GM19023 (cell line): ENCODE results near the gene GBF1.

Source experiments
- ATAC-seq: cut with Tn5 transposase; IDR thresholded peaks from one replicate; pipeline ENCODE4 v1.9.1; 2021; ENCODE audit warnings: mild to moderate bottlenecking, moderate library complexity; ENCODE audit not compliant: unreplicated experiment

GBF1 gene

DNA sequence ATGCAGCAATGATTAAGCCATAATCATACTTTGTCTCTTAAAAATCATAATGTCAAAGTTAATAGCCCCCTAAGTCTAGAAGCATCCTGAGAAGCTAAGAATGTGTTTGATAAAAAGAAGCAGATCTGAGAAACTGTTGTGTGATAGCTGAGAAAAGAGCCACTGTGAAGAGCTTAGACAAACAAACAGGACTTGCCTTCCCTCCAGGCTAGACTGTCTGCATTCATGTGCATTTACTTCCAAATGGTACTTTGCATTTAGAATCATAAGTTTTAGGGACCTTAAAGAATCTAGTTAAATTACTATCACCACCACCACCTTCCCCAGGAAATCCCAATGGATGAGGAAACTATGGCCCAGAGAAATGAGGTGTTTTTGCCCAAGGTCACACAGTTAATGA lies 87.4 kb downstream of the GBF1 start:
- no peak for ATAC-seq

DNA sequence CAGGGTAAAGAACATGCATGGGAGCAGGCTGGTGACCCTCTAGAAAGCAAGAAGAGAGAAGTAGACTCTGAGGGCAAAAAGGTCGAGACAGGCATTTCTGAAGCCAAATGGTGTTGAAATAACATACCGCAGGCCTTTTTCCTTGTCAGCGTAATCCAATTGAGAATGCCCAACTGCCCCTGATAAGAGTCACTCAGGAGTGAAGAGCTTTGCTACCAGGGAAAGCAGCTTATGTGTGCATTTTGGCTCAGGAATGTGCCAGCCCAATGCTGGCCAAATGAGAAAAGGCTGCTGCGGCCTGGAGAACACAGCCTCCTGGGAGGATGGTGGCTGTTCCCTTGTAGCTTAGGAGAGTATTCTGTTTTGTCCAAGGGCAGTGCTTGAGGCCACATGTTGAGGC lies 88.8 kb downstream of the GBF1 start:
- ATAC-seq = no peak

DNA sequence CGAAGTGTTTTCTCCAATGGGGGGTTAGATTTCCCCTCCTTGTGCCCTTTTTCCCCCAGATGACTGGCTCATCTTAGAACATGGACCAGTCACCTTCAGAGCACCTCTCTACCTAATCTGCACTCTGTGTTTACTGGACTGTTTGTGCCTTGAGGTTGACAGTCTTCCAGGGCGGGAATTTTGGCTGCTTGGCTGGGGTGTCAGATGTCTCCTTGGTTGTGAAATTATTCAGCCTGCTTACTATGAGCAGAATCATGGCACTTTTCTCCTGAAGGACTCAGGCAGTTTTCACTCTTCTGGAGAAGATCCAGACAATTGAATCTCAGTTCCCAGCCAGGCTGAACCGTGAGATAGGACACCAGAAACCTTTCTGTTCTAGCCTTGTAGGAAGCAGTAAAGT lies 89.9 kb downstream of the GBF1 start:
- ATAC-seq = no peak

DNA sequence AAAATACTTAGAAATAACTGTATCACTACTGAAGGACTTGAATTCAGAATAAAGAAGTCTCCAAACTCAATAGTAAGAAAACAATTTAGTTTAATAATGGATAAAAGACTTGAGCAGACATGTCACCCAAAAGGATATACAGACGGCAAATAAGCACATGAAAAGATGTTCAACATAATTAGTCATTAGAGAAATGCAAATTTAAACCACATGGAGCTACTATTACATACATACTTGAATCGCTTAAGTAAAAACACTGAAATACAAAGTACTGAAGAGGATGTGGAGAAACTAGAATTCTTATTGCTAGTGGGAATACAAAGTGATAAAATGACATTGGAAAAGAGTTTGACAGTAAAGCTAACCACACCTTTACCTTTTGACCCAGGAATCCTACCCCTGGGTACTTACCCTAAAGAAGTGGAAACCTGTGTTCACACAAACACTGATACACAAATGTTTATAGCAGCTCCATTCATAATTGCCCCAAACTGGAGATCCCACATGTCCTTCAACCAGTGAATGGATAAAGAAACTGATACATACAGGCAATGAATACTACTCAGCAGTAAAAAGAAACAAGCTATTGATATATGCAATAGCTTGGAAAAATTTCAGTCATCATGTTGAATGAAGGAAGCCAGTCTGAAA lies 95.8 kb downstream of the GBF1 start:
- ATAC-seq = no peak

DNA sequence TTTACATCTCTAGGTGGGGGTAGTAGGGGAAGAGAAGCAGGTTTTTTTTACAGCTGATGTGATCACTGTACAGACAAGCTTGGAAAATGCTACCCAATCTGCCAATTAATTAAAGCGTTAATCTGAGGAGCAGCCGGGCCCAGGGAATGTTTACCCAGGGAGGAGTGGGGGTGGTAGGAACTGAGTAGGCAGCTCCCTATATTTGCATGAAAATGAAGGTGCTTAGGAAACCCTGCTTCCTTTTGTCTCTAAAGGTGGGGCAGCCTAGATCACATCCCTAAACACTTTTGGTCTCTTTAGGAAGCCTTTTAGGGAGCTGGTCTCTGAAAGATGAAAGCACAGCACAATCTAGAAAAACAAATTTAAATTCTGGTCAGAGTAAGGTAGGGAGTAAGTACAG lies 97.1 kb downstream of the GBF1 start:
- ATAC-seq = no peak

DNA sequence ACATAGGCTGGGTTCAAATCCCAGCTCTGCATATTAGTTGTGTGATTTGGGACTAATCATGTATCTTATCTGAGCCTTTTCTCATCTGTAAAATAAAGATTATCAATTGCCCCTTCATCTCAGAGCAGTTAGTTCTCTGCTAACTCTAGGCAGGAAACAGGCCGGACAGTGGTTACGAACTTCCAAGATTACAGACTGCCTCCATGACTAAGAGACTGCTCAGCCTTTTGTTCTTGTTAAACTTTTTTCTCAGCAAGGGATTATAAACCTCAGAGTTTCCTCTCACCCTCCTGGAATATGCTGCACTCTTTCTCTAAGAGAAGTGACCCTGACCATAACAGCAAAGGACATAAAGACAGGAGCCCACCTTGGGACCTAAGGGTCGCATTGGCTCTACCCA lies 97.6 kb downstream of the GBF1 start:
- no peak for ATAC-seq

DNA sequence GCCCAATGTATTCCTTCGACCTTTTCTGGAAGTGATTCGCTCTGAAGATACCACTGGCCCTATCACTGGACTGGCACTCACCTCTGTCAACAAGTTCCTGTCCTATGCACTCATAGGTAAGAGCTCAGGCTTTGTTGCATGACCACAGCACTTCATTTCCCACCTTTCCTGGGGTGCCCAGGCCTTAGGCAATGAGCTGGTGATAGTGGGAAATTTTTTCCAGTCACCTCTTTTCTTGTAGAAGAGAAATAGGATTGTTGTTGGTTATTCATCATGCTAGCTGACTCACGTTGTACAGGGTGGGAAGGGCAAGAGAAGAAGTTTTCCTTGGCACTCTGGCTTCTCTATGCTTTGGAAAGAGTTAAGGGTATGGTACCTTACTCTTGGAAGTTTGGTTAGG lies 98.7 kb downstream of the GBF1 start:
- no peak for ATAC-seq

DNA sequence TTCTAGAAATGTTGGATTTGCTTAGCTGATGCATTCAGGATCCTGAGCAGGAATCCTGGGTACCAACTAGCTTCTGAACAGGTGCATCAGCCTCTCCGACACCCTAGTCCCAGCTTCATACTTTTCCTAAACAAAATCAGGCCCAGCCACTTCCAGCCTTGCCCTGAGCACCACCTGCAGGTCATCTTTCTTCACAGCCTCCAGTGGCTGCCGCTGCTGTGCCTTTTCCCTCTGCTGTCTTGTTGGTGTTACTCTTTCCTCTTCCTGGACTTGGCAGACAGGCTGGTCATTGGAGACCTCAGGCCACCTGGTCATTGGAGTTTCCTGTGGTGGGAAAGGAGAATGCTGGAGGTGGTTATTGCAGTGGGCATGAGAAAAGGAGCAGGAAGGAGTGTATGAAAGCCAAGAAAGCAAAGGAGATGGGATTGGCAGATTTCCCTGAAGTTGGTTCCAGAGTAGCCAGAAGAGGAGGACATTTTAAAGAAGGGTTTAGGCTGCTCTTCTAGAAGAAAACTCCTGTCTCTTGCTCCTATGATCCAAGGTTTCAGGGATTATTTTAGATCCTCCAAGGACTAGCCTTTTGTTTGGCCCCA lies 102.0 kb downstream of the GBF1 start:
- no peak for ATAC-seq

DNA sequence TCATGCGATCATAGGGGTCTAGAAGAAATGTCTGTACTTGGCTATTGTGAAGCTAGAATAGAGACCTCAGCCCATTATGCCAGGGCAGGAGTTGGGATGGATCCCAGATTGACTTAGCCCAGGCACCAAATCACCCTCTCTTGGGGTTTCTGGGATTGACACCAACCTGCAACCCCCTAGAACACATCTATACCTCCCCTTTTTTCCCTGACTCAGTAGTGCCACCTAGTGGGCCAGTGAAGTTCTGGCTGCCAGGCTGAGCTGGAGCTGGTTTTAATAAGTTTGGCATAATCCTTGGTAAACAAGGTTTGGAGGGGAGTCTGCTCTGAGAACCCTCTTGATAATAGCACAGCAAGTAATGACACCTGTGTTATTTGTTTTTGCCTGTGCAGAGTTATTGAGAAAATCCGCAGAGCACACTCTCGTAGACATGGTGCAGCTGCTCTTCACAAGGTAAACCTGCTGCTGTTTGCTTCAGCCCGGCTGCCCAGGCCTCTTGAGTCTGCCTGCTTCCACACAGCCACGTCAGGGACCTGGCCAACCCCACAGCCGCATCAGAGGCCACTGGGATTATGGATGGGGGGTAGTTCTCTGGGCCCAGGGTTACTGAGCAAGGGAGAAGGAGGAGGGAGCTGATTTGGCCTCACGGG lies 106.9 kb downstream of the GBF1 start:
- no peak for ATAC-seq

DNA sequence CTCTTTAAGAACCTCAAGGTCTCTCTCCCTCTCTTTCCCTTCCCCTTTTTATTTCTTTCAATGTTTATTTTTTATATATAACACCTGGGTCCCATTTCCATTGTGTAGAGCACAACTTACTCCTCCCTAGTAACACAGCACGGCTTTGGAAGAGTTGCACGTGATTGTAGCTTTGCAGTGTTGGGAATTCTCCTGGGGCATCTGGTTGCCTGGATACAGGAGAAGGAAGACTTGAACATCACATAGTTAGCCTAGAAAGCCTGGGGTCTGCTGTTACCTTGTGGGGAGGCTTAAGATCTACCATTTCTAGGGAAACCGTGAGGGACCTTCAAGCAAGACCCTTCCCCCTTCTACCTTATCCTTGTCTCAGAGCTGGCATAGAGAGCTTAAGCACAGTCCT lies 109.1 kb downstream of the GBF1 start:
- ATAC-seq = no peak

DNA sequence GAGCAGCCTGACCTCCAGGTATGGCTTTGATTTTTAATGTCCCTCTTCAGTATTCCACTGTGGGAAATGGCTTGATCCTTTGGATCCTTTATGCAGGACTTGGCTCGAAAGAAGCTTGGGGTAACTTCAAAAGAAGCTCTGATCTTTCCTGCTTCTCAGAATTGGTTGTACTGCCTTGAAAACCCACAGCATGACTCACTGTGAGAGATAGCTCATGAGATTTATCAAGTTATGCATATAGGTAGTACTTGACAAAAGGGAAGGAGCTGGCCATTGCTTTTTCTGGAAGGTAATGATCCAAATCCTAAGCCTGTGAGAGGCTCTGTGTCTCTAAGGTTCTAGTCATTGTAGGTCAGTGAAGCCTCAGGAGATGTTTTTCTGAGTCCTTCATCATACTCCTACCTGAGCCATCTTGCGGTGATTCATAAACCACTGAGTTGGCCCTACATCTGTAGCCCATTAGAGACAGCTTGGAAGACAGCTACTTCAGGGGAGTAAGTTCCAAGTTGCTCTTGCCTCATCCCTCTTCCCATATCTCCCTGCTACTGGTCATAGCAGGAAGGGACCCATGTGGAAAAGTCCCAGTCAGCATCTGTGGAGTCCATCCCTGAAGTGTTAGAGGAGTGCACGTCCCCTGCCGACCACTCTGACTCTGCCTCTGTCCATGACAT lies 113.5 kb downstream of the GBF1 start:
- ATAC-seq = no peak

DNA sequence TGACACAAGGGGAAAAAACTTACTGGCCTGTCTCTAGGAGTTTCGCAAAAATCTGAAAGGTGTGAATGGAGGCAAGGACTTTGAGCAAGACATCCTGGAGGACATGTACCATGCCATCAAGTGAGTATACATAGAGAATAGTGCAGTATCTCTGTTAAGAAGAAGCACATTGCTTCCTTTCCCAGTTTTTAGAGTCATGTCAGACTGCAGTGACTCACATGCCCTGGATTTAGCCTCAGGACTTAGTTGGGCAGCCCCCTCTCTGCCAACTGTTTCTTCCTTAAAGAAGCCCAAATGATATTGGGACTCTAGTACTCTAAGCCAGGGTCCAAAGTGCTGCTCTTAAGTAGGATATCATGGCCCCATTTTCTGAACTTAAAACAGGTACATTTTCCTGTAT lies 122.1 kb downstream of the GBF1 start:
- ATAC-seq = no peak

DNA sequence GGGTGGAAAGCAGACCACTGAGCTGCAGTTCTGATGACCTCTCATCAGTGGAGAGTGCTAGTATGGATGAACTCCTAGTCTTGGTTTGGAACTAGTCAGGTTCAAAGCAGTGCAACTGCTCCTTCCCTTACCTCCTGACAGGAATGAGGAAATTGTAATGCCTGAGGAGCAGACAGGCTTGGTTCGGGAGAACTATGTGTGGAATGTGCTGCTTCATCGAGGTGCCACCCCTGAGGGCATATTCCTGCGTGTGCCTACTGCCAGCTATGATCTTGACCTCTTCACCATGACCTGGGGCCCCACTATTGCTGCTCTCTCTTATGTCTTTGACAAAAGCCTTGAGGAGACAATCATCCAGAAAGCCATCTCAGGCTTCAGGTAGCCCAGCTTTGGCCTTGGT lies 122.7 kb downstream of the GBF1 start:
- ATAC-seq = no peak

DNA sequence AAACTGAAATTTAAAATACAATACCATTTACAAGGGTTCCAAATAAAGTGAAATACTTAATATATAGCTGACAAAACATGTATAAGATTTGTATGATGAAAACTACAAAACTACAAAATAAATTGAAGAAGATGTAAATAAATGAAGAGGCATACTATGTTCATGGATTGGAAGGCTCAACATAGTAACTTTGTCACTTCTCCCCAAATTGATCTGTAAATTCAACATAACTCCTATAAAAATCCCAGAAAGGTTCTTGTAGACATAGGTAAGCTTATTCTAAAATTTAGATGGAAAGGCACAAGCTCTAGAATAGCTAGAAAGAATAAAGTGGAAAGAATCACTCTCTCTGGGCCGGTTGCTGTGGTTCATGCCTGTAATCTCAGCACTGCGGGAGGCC lies 126.0 kb downstream of the GBF1 start:
- no peak for ATAC-seq

DNA sequence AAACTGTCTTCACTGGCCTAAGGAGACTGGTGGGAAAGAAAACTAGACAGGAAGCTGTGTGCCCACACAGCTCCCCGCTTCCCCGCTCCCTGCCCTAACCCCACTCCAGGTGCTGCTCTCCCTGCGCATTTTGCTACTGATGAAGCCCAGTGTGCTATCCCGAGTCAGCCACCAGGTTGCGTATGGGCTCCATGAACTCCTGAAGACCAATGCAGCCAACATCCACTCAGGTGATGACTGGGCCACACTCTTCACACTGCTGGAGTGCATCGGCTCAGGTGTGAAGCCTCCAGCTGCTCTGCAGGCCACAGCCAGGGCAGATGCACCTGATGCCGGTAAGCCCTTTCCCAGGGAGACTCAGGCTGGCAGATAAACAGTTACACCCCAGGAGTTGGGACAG lies 129.9 kb downstream of the GBF1 start:
- no peak for ATAC-seq

DNA sequence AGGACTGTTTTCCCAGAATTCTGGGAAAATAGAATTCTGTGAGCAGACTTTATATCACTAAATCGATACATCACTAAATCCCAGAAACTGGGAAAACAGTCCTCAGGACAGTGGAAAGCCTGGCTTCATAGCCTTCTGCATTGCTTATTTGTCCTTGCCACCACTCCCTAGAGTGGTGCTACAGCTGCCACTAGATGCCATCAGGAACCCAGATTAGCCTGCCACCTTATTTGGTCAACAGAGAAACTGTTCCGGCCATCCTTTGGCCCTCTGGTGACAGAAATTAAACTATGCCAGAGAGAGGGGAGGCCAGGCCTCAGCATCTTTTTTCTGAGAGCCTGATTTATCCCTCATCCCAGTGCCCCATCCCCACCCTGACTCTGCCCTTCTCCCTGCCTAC lies 130.5 kb downstream of the GBF1 start:
- no peak for ATAC-seq

DNA sequence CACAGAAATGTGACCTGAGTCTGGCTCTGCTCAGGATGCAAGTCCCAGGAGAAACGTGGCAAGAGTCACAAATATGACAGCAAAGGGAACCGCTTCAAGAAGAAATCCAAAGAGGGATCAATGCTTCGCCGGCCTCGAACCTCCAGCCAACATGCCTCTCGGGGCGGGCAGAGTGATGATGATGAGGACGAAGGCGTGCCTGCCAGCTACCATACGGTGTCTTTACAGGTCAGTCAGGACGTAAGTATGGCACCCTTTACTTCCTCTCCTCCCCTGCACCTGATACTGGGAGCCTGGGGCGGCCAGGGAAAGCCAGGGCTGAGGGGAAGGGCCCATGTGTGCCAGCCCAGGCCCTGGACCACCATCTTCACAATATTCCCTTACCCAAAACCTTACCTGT lies 131.6 kb downstream of the GBF1 start:
- ATAC-seq = no peak

DNA sequence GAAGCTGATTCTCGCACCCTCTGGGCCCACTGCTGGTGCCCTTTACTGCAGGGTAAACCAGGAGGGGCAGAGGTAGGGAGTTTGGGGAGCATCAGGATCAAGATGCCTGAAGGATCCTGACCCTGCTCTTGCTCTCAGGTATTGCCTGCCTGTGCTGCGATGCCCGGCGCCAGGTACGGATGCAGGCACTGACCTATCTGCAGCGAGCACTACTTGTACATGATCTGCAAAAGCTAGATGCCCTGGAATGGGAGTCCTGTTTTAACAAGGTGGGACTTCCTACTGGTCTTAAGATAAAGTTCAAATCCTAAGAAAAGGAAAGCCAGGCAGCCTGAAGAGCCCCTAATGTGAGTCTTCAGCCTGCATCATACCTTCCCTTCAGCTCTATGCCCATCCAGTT lies 134.1 kb downstream of the GBF1 start:
- ATAC-seq = no peak

DNA sequence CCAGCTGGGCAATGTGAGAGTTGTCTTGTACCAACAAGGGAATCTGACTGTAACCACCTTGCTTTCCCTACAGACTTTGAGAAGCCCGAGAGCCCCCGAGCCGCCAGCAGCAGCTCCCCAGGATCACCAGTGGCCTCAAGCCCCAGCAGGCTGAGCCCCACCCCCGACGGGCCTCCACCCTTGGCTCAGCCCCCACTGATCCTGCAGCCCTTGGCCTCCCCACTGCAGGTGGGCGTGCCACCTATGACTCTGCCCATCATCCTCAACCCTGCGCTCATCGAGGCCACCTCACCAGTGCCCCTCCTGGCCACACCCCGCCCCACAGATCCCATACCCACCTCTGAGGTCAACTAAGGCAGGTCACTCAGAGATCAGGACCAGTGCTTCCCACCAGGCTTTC lies 136.7 kb downstream of the GBF1 start:
- ATAC-seq = no peak

DNA sequence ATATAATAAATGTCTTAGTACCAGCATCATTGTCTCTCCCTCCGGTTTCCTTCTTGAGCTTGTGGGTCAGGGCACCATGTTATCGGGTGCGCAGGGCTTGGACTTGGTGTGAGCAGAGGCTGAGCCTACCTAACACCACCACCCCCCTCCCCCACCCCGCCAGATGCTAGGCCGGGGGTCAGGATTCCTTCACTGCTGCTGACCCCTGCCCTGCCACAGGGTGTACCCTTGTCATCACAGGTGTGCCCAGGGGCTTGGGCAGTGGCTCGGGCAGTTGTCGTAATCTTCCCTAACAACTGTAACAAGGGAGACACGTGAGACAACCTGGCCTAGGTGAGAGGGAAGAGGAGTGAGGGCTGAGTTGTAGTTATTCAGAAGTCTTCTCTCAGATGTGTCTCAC lies 137.5 kb downstream of the GBF1 start:
- no peak for ATAC-seq

DNA sequence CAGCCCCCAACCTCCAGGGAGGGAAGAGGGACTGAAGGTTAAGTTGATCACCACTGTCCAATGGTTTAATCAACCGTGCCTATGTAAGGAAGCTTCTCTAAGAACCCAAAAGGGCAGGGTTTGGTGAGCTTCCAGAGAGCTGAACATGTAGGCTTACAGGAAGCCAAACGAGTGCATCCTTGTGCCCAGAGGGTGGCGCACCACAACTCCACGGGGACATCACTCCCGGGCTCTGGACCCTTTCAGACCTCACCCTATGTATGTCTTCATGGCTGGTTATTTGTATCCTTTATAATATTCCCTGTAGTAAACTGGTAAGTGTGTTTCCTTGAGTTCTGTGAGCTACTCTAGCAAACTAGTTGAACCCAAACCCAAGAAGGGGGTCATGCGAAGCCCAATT lies 138.7 kb downstream of the GBF1 start:
- ATAC-seq = no peak
